Measurements from ENCODE around the gene CHRNA3. TPM values are rescaled to one million over a fixed set of nuclear protein-coding genes. Genes with fewer than 3 reads are reported as not detected.

Gene CHRNA3
- total and polyA plus RNA-seq, 7 experiments from 2014 or later = not detected

DNA sequence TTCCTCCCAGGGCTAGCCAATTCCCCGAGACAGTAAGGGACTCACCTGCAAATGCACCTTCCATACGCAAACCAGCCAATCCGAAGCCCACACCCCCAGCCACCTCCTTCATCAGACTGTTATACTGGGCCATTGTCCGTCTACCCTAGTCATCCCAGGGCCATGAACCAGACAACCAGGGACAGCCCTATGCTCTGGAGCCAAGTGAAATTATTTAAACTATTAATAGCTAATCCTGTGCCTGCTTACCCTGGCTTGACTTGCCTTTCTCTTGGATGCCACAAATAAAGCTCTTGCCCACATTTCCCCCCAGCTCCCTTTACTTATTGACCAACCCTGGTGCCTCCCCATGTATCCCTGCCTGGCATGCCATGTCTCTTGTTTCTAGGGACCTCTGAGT lies 24.2 kb upstream of the CHRNA3 start:
- no peak overlapping the region for H3K4me3 ChIP-seq (ENCODE audit: low read length)
- Mint-ChIP-seq H3K27ac (no peak overlapping the region), H3K4me1 (peaks cover 0 to 14% (median 9%) of the 10 kb centered on the region in 7 donors), H3K4me3 (no peak overlapping the region), H3K36me3 (no peaks in the 10 kb centered on the region), H3K9me3 (no peaks in the 10 kb centered on the region), H3K27me3 (peaks cover 10 to 19% (median 11%) of the 10 kb centered on the region in 5 donors)
- DNase-seq = no peak
- H3K27ac ChIP-seq (ENCODE audit: low read depth, low read length) = no peak overlapping the region
- intact Hi-C loops (cut with micrococcal nuclease) = no loop called here
- ChIA-PET POLR2A (no interaction called here), CTCF (no interaction called here)
- ATAC-seq = no peak
- H3K9me3 ChIP-seq (ENCODE audit: control insufficient read depth in 2 of 3, low read length in 3 of 3) = no peaks in the 10 kb centered on the region
- H3K27me3 ChIP-seq (ENCODE audit: control insufficient read depth in 2 of 2, insufficient read depth in 2 of 2, low read length in 2 of 2) = peaks cover 0 to 3% of the 10 kb centered on the region in 2 donors
- no peaks in the 10 kb centered on the region for H3K4me1 ChIP-seq (ENCODE audit: control insufficient read depth in 2 of 2, insufficient read depth in 2 of 2, low read length in 2 of 2)
- no peaks in the 10 kb centered on the region for H3K36me3 ChIP-seq (ENCODE audit: control insufficient read depth in 2 of 3, insufficient read depth in 3 of 3, low read length in 3 of 3)

DNA sequence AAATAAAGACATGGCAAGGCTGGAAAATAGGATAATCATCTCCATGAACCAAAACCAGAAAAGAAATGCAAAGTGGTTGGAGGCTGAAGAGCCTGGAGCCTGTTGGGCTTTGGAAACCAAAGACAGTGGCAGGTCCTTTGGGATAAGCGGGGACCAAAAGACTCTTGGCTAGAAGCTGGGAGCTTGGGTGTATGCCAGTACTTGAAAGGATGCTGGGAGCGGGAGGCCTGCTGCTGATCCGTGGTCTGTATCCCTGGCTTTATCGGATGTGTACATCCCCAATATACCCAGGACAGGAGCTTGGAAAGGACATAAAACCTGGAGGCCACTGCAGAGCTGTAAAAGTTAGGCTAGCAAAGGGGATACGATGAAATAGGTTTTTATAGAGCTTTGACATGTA lies 21.5 kb upstream of the CHRNA3 start:
- no peak overlapping the region for H3K4me3 ChIP-seq (ENCODE audit: low read length)
- CTCF ChIA-PET = no interaction called here
- Mint-ChIP-seq H3K4me1 (peaks cover 0 to 14% (median 9%) of the 10 kb centered on the region in 7 donors), H3K27me3 (peaks cover 15 to 28% (median 21%) of the 10 kb centered on the region in 5 donors), H3K9me3 (no peaks in the 10 kb centered on the region), H3K4me3 (peak overlapping the region in 3 of 10 donors; percentile 57 to 73 (median 71)), H3K27ac (peak overlapping the region in 1 of 9 donors; percentile 31), H3K36me3 (no peaks in the 10 kb centered on the region)
- POLR2A ChIA-PET = no interaction called here
- H3K4me1 ChIP-seq (ENCODE audit: control insufficient read depth in 2 of 2, insufficient read depth in 2 of 2, low read length in 2 of 2) = no peaks in the 10 kb centered on the region
- H3K36me3 ChIP-seq (ENCODE audit: control insufficient read depth in 2 of 3, insufficient read depth in 3 of 3, low read length in 3 of 3) = no peaks in the 10 kb centered on the region
- H3K27ac ChIP-seq (ENCODE audit: low read depth, low read length) = no peak overlapping the region
- intact Hi-C loops (cut with micrococcal nuclease) = no loop called here
- ATAC-seq (no peak), DNase-seq (no peak)
- H3K9me3 ChIP-seq (ENCODE audit: control insufficient read depth in 2 of 3, low read length in 3 of 3) = no peaks in the 10 kb centered on the region
- peaks cover 0 to 3% of the 10 kb centered on the region in 2 donors for H3K27me3 ChIP-seq (ENCODE audit: control insufficient read depth in 2 of 2, insufficient read depth in 2 of 2, low read length in 2 of 2)

DNA sequence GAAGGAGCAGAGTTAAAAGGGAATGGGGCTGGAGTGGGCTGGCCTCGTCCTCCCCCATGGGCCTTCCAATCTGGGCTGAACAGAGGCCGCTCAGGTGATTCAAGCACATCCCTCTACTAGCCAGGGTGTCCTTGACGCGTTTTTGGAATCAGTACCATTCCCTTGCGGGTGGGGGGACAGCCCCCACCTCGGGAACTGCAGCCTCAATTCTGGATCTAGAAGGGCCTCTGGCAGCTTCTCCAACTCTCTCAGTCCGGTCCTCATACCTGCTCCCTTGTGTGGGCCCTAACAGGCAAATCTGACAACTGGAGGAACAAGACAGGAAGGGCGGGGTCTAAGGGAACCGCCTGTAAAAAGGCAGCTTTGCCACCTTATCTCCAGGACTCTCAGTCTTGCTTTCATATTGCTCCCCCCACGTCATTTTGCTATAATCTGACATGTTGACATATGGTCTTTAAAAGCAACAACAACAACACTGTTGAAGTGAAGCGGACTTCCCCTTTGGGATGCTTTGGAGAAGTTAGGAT lies 21.0 kb upstream of the CHRNA3 start:
- ATAC-seq (no peak), DNase-seq (no peak)
- peak overlapping the region; percentile 29 to 83 (median 72) for H3K4me3 Mint-ChIP-seq
- H3K27ac Mint-ChIP-seq = peak overlapping the region in 1 of 9 donors; percentile 31
- Histone ChIP-seq H3K4me1 (ENCODE audit: control insufficient read depth in 2 of 2, insufficient read depth in 2 of 2, low read length in 2 of 2) (no peaks in the 10 kb centered on the region), H3K9me3 (ENCODE audit: control insufficient read depth in 2 of 3, low read length in 3 of 3) (no peaks in the 10 kb centered on the region), H3K27me3 (ENCODE audit: control insufficient read depth in 2 of 2, insufficient read depth in 2 of 2, low read length in 2 of 2) (peaks cover 0 to 3% of the 10 kb centered on the region in 2 donors), H3K27ac (ENCODE audit: low read depth, low read length) (no peak overlapping the region), H3K4me3 (ENCODE audit: low read length) (no peak overlapping the region), H3K36me3 (ENCODE audit: control insufficient read depth in 2 of 3, insufficient read depth in 3 of 3, low read length in 3 of 3) (no peaks in the 10 kb centered on the region)
- ChIA-PET CTCF (no interaction called here), POLR2A (no interaction called here)
- peaks cover 0 to 14% (median 9%) of the 10 kb centered on the region in 7 donors for H3K4me1 Mint-ChIP-seq
- no peaks in the 10 kb centered on the region for H3K9me3 Mint-ChIP-seq
- intact Hi-C loops (cut with micrococcal nuclease) = no loop called here
- peaks cover 15 to 29% (median 23%) of the 10 kb centered on the region in 5 donors for H3K27me3 Mint-ChIP-seq
- no peaks in the 10 kb centered on the region for H3K36me3 Mint-ChIP-seq

DNA sequence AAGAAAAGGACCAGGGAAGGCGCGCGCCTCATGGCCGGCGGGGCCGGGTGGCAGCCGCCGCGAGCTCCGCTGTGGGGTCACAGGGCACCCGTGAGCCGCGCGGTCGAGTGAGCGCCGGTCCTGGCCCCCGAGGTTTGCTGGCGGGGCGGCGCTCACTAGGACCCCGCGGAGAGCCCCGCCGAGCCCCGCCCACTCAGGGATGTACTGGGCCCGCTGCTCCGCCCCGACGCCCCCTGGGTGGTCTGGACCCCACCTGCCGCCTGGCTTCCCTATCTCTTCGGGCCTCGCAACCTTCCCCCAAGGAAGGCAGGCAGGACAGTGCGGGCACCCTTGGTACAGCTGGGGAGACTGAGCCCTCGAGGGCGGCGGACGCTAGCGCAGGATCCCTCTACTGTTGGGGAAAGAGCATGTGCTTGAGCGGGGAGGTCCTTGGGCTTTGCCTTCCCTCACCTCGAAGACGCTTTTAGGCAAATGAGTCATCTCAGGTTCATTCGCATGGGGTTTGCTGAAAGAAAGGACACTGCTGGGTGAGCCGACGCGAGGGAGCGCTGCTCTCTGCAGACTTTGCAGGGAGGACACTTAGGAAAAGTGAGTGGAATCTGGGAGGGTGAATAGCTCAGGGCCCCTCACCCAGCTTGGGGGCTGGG lies 20.4 kb upstream of the CHRNA3 start, which contains the start of gene CHRNB4:
TSS of gene CHRNB4 (minus strand) at position 109 of the 647 bp plus-strand sequence. CDS start at position 32, 77 bp downstream.
- H3K4me1 ChIP-seq (ENCODE audit: control insufficient read depth in 2 of 2, insufficient read depth in 2 of 2, low read length in 2 of 2) = no peaks in the 10 kb centered on the region
- H3K36me3 Mint-ChIP-seq = no peaks in the 10 kb centered on the region
- H3K27me3 ChIP-seq (ENCODE audit: control insufficient read depth in 2 of 2, insufficient read depth in 2 of 2, low read length in 2 of 2) = peaks cover 0 to 3% of the 10 kb centered on the region in 2 donors
- H3K27ac Mint-ChIP-seq = peak within 1 kb of the TSS in 1 of 9 donors; percentile 31
- H3K4me3 Mint-ChIP-seq = peak within 1 kb of the TSS; percentile 54 to 83 (median 72)
- peak within 1 kb of the TSS; percentile 9 for H3K4me3 ChIP-seq (ENCODE audit: low read length)
- POLR2A ChIA-PET = no interaction called here
- peak; percentile 48 for ATAC-seq
- intact Hi-C loops (cut with micrococcal nuclease) = no loop called here
- H3K27ac ChIP-seq (ENCODE audit: low read depth, low read length) = no peak within 1 kb of the TSS
- H3K9me3 Mint-ChIP-seq = no peaks in the 10 kb centered on the region
- H3K4me1 Mint-ChIP-seq = peaks cover 0 to 14% (median 9%) of the 10 kb centered on the region in 7 donors
- H3K9me3 ChIP-seq (ENCODE audit: control insufficient read depth in 2 of 3, low read length in 3 of 3) = no peaks in the 10 kb centered on the region
- H3K36me3 ChIP-seq (ENCODE audit: control insufficient read depth in 2 of 3, insufficient read depth in 3 of 3, low read length in 3 of 3) = no peaks in the 10 kb centered on the region
- DNase-seq = peak in 1 of 9 donors; percentile 24
- H3K27me3 Mint-ChIP-seq = peaks cover 15 to 29% (median 25%) of the 10 kb centered on the region in 5 donors
- CTCF ChIA-PET = no interaction called here

DNA sequence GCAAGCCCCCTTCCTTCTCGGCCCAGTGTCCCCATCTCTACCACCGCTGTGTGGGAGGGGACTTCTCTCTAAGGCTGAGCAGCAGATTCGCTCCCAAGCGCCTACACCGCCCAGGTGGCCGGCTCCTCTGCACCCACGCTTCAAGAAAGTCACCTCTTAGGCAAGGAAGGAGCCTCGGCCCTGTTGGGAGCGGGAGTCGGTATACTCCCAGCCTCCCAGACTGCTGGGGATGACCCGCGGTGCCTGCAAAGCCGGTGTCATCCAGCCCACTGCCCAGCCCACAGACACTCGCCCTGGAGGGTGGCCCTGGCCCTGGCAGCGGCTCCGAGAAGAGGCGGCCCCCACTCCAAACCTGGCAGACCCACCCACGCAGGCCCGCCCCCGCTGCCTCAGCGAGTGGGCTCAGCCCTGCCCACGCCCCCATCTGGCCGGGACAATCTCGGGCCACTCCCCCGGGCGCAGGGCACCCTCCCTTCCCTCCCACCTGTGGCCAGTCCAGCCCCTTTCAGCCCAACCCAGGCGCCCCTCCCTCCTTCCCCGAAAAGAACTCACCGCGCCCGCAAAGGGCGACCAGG lies 19.8 kb upstream of the CHRNA3 start:
- H3K36me3 ChIP-seq (ENCODE audit: control insufficient read depth in 2 of 3, insufficient read depth in 3 of 3, low read length in 3 of 3) = no peaks in the 10 kb centered on the region
- ChIA-PET POLR2A (no interaction called here), CTCF (interaction anchor here (1.6 kb wide), 1 partner anchor 66 kb away, joined by 7 read pairs; no protein-coding TSS in a partner anchor)
- peaks cover 15 to 29% (median 21%) of the 10 kb centered on the region in 5 donors for H3K27me3 Mint-ChIP-seq
- H3K9me3 Mint-ChIP-seq = no peaks in the 10 kb centered on the region
- no peak overlapping the region for H3K27ac Mint-ChIP-seq
- peaks cover 0 to 3% of the 10 kb centered on the region in 2 donors for H3K27me3 ChIP-seq (ENCODE audit: control insufficient read depth in 2 of 2, insufficient read depth in 2 of 2, low read length in 2 of 2)
- peaks cover 0 to 14% (median 9%) of the 10 kb centered on the region in 7 donors for H3K4me1 Mint-ChIP-seq
- ATAC-seq = peak; percentile 10
- peak overlapping the region; percentile 9 for H3K4me3 ChIP-seq (ENCODE audit: low read length)
- no peaks in the 10 kb centered on the region for H3K4me1 ChIP-seq (ENCODE audit: control insufficient read depth in 2 of 2, insufficient read depth in 2 of 2, low read length in 2 of 2)
- no peaks in the 10 kb centered on the region for H3K36me3 Mint-ChIP-seq
- no peak overlapping the region for H3K27ac ChIP-seq (ENCODE audit: low read depth, low read length)
- H3K4me3 Mint-ChIP-seq = peak overlapping the region in 9 of 10 donors; percentile 50 to 79 (median 57)
- intact Hi-C loops (cut with micrococcal nuclease) = loop anchor here in 1 of 2 donors (1.0 kb wide), 1 partner anchor 69 kb away; no protein-coding TSS in a partner anchor
- no peak for DNase-seq
- no peaks in the 10 kb centered on the region for H3K9me3 ChIP-seq (ENCODE audit: control insufficient read depth in 2 of 3, low read length in 3 of 3)

DNA sequence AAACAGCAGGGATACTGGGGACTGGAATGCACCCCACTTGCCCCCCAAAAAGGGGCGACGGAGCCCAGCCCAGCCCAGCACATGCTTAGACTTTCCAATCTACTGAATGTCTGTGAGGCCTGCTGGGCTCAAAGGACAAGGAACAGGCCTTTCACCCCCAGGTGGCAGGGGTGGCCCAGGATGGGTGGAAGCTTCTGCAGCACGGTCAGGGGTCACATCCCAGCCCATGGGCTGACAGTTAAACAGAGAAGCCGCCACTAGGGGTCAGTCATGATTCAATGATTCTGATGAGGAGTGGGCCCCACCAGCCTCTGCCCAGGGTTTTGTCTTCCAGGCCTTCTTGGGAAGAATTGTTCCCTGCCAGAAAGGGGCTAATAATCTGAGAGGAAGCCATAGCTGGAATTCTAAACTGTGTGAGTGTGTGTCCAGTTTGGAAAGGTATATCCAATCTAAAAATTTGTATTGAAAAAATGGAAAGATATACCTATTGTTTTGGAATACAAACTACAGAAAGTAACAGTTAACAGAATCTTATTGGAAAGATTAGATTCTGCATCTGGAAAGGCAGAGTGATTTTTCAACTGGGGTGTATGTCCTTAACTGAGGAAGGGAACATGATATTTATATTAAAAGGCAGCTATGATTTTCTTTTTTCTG lies 18.0 kb upstream of the CHRNA3 start:
- intact Hi-C loops (cut with micrococcal nuclease) = loop anchor here in 1 of 2 donors (1.0 kb wide), 1 partner anchor 71 kb away; no protein-coding TSS in a partner anchor
- peak in 5 of 9 donors; percentile 22 to 45 (median 35) for DNase-seq
- peak; percentile 45 for ATAC-seq
- H3K4me1 ChIP-seq (ENCODE audit: control insufficient read depth in 2 of 2, insufficient read depth in 2 of 2, low read length in 2 of 2) = no peaks in the 10 kb centered on the region
- H3K36me3 ChIP-seq (ENCODE audit: control insufficient read depth in 2 of 3, insufficient read depth in 3 of 3, low read length in 3 of 3) = no peaks in the 10 kb centered on the region
- Mint-ChIP-seq H3K4me3 (no peak overlapping the region), H3K9me3 (peaks cover 0 to 3% (median 0%) of the 10 kb centered on the region in 11 donors), H3K27me3 (peaks cover 15 to 31% (median 18%) of the 10 kb centered on the region in 5 donors), H3K36me3 (no peaks in the 10 kb centered on the region), H3K4me1 (peaks cover 0 to 14% (median 9%) of the 10 kb centered on the region in 7 donors), H3K27ac (no peak overlapping the region)
- H3K27me3 ChIP-seq (ENCODE audit: control insufficient read depth in 2 of 2, insufficient read depth in 2 of 2, low read length in 2 of 2) = peaks cover 0 to 3% of the 10 kb centered on the region in 2 donors
- CTCF ChIA-PET = interaction anchor here (0.7 to 1.6 kb wide), 4 partner anchors 68 to 539 kb away, joined by 3 to 7 read pairs (median 4); no protein-coding TSS in a partner anchor
- no peak overlapping the region for H3K4me3 ChIP-seq (ENCODE audit: low read length)
- H3K9me3 ChIP-seq (ENCODE audit: control insufficient read depth in 2 of 3, low read length in 3 of 3) = no peaks in the 10 kb centered on the region
- no peak overlapping the region for H3K27ac ChIP-seq (ENCODE audit: low read depth, low read length)
- POLR2A ChIA-PET = no interaction called here
